Measurements from ENCODE around the gene CYP27C1. TPM values are rescaled to one million over a fixed set of nuclear protein-coding genes. Genes with fewer than 3 reads are reported as not detected.
A peak's percentile ranks its signal among the peaks of the same experiment; 100 is the strongest.
"Not testable (repeated sequence)": the region's sequence is repeated elsewhere in the genome, so short reads cannot be mapped to it uniquely, and the experiment has no call there.

The CYP27C1 gene
- total RNA-seq, 2 donors from 2014 or later = not detected

DNA sequence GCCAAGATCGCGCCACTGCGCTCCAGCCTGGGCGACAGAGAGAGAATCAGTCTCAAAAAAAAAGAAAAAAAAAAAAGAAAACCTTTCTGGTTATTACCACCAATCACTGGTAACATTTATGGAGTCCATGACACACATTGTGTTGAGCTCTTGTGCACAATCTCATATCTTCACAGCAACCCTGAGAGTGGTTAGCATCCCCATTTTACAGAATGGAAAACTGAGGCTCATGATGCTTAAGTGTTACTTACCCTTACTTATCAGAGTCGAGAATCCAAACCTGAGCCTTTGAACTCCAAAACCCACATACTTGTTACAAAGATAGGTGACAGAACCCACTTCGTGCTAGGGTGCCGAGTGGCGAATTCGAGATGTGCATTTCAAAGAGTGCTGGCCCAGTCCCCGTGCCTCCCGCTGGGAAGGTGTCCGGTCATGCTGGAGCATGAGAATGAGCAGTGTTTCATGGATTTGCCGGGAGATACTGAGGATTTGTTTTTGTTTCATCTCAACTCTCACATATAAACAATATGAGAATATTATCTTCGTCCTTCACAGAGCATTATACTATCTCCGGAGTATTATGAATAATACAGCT lies 50.9 kb downstream of the CYP27C1 start:
- H3K36me3 Mint-ChIP-seq = no peaks in the 10 kb centered on the region
- ATAC-seq (no peak), DNase-seq (ENCODE audit: low spot score in 2 of 2) (no peak)
- H3K9me3 Mint-ChIP-seq = no peaks in the 10 kb centered on the region
- no peak overlapping the region for H3K27ac Mint-ChIP-seq

DNA sequence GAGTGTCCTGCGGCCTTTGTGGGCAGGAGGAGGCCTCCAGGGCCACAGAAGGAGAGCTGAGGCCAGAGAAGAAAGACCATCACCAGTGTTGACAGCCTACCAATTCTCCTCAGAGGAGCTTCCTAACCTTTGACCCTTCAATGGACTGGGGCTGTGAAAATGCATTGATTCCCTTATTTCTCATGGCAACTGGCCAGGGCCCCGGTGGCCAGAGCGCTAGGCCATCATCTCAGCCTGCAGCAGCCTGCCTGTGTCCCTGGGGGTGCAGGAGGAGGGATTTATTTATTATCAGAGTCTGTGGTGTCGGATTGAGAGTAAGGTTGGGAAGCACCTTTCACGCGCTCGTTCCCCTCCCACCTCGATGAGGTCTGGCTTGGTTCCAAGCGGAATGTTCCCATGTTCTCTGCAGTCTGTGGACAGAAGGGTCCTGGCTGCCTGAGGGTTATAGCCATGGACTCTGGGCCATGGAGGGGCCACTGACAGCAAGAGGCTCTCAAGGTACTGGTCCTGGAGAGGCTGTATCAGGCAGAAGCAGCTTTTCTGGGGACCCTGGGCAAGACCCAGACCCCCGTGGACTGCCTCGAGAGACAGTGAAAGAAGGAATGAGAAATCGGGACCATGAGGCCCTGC lies 53.8 kb downstream of the CYP27C1 start:
- DNase-seq (ENCODE audit: low spot score in 2 of 2) (no peak), ATAC-seq (no peak)
- Mint-ChIP-seq H3K27ac (no peak overlapping the region), H3K9me3 (no peaks in the 10 kb centered on the region), H3K36me3 (no peaks in the 10 kb centered on the region)

DNA sequence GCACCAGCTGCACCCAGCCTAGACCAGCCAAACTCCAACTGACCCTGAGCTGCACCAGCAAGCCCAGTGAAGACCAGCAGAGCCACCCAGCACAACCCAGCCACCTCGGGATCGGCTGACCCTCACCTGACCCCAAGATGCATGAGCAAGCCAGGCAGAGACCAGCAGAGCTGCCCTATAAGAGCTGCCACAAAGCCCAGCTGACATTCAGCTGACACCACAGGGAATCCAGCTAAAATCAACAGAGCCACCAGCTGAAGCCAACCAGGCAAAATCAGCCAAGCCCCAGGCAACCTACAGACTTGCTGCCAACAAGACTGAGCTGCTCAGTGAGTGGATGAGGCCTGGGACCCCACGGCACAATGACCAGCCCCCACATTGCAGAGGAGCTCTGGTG lies 54.6 kb downstream of the CYP27C1 start:
- DNase-seq (ENCODE audit: low spot score in 2 of 2) = no peak
- H3K36me3 Mint-ChIP-seq = no peaks in the 10 kb centered on the region
- ATAC-seq = no peak
- H3K9me3 Mint-ChIP-seq = no peaks in the 10 kb centered on the region
- H3K27ac Mint-ChIP-seq = peak overlapping the region in 1 of 2 donors; percentile 25

GRCh38 chr2:127164761-127165538 lies 55.1 kb downstream of the CYP27C1 start:
- no peaks in the 10 kb centered on the region for H3K36me3 Mint-ChIP-seq
- no peaks in the 10 kb centered on the region for H3K9me3 Mint-ChIP-seq
- peak overlapping the region in 1 of 2 donors; percentile 25 for H3K27ac Mint-ChIP-seq
- ATAC-seq (no peak), DNase-seq (ENCODE audit: low spot score in 2 of 2) (no peak)

DNA sequence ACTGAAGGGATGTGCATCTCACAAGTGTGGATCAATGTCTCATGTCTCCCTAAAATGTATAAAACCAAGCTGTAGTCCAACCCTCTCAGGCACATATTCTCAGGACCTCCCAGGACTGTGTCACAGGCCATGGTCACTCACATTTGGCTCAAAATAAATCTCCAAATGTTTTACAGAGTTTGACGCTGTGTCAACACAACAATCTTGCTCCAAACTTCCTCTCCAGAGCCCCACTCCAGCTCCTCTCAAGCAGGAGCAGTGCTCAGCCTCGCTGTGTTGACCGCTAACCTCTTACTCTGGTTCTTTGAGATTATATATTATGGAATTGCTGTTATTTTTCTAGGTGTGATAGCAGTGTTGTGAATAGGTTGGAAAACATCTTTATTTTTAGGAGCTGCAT lies 56.2 kb downstream of the CYP27C1 start:
- DNase-seq (ENCODE audit: low spot score in 2 of 2) = no peak
- H3K9me3 Mint-ChIP-seq = no peaks in the 10 kb centered on the region
- no peak for ATAC-seq
- no peak overlapping the region for H3K27ac Mint-ChIP-seq
- H3K36me3 Mint-ChIP-seq = no peaks in the 10 kb centered on the region

DNA sequence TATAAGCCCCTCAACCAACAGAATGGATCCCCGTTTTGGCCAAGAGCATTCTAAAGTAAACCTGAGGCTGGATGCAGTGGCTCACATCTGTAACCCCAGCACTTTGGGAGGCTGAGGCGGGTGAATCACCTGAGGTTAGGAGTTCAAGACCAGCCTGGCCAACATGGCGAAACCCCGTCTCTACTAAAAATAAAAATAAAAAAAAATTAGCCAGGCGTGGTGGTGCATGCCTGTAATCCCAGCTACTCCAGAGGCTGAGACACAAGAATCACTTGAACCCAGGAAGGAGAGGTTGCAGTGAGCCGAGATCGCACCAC lies 57.1 kb downstream of the CYP27C1 start:
- not testable (repeated sequence) for H3K27ac Mint-ChIP-seq, ATAC-seq, H3K36me3 Mint-ChIP-seq

GRCh38 chr2:127162261-127163089 lies 57.6 kb downstream of the CYP27C1 start:
- H3K9me3 Mint-ChIP-seq = no peaks in the 10 kb centered on the region
- DNase-seq (ENCODE audit: low spot score in 2 of 2) = no peak
- ATAC-seq = no peak
- H3K36me3 Mint-ChIP-seq = no peaks in the 10 kb centered on the region
- H3K27ac Mint-ChIP-seq = no peak overlapping the region

More for the DNA sequence above, 57.1 kb downstream of the CYP27C1 start:
- DNase-seq (ENCODE audit: low spot score in 2 of 2); H3K9me3 Mint-ChIP-seq: not testable (repeated sequence)

- ATAC-seq (no peak), DNase-seq (ENCODE audit: low spot score in 2 of 2) (no peak)
- Mint-ChIP-seq H3K9me3 (no peaks in the 10 kb centered on the region), H3K36me3 (no peaks in the 10 kb centered on the region), H3K27ac (peak overlapping the region in 1 of 2 donors; percentile 15)
These were observed 58.6 kb downstream of the CYP27C1 start for GRCh38 chr2:127161176-127162136.

GRCh38 chr2:127160676-127161075 lies 59.4 kb downstream of the CYP27C1 start:
- DNase-seq (ENCODE audit: low spot score in 2 of 2) (no peak), ATAC-seq (no peak)
- Mint-ChIP-seq H3K9me3 (no peaks in the 10 kb centered on the region), H3K36me3 (no peaks in the 10 kb centered on the region), H3K27ac (no peak overlapping the region)

DNA sequence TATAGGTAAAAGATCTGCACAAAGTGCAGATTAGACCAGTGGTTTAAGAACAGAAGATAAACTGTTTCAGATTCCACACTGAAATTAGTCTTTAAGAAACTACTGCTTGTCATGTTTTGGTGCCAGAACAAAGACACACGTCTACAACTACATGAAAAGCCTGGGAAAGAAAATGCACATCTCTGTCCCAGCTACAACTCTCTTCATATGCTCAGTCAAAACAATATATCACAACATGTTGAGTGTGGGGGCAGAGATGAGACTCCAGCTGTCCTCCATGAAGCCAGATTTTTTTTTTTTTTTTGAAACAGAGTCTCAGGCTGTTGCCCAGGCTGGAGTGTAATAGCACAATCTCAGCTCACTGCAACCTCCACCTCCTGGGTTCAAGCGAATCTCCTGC lies 60.6 kb downstream of the CYP27C1 start:
- no peaks in the 10 kb centered on the region for H3K36me3 Mint-ChIP-seq
- ATAC-seq = no peak
- no peak overlapping the region for H3K27ac Mint-ChIP-seq

GRCh38 chr2:127158614-127159290 lies 61.3 kb downstream of the CYP27C1 start:
- ATAC-seq = no peak
- no peaks in the 10 kb centered on the region for H3K9me3 Mint-ChIP-seq

More for the DNA sequence above, 60.6 kb downstream of the CYP27C1 start:
- no peak for DNase-seq (ENCODE audit: low spot score in 2 of 2)
- H3K9me3 Mint-ChIP-seq = no peaks in the 10 kb centered on the region

GRCh38 chr2:127157651-127158485 lies 62.2 kb downstream of the CYP27C1 start:
- ATAC-seq = no peak
- Mint-ChIP-seq H3K36me3 (no peaks in the 10 kb centered on the region), H3K27ac (no peak overlapping the region), H3K9me3 (no peaks in the 10 kb centered on the region)
- DNase-seq (ENCODE audit: low spot score in 2 of 2) = no peak

More at GRCh38 chr2:127158614-127159290, 61.3 kb downstream of the CYP27C1 start:
- DNase-seq (ENCODE audit: low spot score in 2 of 2) = no peak
- Mint-ChIP-seq H3K36me3 (no peaks in the 10 kb centered on the region), H3K27ac (no peak overlapping the region)

DNA sequence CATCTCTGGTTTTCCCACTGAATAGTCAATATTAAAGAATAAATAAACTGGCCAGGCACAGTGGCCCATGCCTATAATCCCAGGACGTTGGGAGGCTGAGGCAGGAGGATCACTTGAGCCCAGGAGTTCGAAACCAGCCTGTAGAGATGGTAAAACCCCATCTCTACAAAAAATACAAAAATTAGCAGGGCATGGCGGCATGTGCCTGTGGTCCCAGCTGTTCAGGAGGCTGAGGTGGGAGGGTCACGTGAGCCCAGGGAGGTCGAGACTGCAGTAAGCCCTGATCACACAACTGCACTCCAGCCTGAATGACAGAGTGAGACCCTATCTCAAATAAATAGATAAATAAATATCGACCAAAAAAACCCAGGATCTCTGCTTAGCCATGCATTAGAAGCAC lies 63.0 kb downstream of the CYP27C1 start:
- Mint-ChIP-seq H3K27ac (no peak overlapping the region), H3K9me3 (no peaks in the 10 kb centered on the region), H3K36me3 (peaks cover 0 to 4% of the 10 kb centered on the region in 2 donors)
- no peak for ATAC-seq
- no peak for DNase-seq (ENCODE audit: low spot score in 2 of 2)

- Mint-ChIP-seq H3K9me3 (no peaks in the 10 kb centered on the region), H3K27ac (no peak overlapping the region), H3K36me3 (peaks cover 0 to 6% of the 10 kb centered on the region in 2 donors)
- ATAC-seq = no peak
- DNase-seq (ENCODE audit: low spot score in 2 of 2) = no peak
These were observed 64.2 kb downstream of the CYP27C1 start for GRCh38 chr2:127155947-127156346.

Data from activated naive CD4-positive, alpha-beta T cell treated with anti-CD3 and anti-CD28 coated beads, Interleukin-2, amount 50 U/mL, for 72 hours (primary cell).